Stimulated activated CD4-positive, alpha-beta T cell treated with anti-CD3 and anti-CD28 coated beads, Interleukin-15, amount 100 ng/mL, for 48 hours (primary cell): ENCODE data around the gene HMOX1.

Experiments used
- DNase-seq, 2 donors: peaks; one replicate each; pipeline ENCODE4 v3.0.0-alpha.2; 2020; ENCODE audit warnings: low read depth in 2 of 2

The HMOX1 gene

DNA sequence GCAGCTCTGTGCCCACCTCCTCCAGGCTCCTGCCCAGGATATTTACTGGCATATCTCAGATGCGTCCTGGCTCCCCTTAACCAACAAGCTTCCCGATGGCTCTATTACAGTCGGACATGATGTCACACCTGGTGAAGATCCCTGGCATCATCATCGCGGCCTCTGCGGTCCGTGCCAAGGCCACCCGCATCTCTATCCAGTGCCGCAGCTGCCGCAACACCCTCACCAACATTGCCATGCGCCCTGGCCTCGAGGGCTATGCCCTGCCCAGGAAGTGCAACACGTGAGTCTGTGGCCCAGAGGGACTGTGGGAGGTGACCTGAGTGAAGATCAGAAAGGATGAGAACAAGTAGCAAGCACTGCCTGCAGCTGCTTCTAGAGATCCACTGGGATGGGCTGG lies 25.5 kb downstream of the HMOX1 start:
- no peak for DNase-seq

DNA sequence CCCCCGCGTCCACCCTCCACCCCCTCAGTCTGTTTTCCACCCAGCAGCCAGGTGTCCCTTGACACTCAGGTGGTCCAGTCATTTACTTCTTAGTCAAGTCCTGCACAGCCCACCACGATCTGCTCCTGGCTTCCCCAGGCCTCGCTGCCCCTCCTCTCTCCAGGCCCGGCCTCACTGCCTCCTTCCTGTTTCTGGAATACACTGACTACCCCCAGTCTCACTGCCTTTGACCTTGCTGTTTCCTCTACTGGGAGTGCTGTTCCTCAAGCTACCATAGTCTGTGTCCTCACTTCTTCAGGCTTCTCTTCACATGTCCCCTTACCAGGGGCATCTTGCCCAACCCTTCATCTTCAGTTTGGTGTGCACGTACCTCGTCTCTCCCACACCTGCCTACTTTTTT lies 26.5 kb downstream of the HMOX1 start:
- DNase-seq, result no peak

DNA sequence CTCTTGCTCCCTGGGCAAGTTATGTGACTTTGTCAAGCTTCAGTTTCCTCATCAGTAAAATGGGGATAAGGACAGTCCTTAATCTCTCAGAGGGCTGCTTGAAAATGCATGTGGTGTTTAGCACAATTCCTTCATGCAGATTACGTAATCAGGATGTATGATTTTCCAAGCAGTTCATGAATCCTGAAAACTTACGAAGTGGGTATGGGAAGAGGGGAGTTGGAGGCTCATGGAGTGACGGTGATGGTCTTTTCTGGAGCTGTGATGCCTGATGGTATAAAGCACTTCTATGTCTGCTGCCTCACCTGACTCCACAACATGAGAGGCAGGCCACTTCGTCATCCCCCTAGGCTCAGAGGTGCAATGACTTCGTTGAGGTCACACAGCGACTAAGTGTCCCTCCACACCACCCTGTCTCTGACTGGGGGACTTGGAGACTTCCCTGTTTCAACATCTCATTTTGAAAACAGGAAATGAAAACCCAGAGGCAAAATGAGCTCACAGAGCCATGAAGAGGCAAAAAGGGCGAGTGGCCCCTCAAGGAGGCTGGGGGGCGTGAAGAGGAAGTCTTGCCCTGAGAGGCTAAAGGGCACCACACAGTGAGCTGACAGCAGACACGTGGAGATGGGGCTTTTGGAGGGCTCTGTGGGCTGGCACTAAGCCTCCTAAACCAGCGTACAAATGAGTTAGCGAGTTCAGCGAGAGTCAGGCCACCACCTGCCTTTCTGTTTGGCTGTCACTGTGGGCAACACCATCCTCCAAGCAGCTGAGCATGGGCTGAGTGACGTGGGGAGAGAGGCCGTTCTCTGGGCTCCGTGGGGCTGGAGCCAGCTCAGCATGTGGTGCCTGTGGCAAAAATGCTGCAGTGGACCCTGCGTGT lies 29.1 kb downstream of the HMOX1 start:
- DNase-seq, result no peak

DNA sequence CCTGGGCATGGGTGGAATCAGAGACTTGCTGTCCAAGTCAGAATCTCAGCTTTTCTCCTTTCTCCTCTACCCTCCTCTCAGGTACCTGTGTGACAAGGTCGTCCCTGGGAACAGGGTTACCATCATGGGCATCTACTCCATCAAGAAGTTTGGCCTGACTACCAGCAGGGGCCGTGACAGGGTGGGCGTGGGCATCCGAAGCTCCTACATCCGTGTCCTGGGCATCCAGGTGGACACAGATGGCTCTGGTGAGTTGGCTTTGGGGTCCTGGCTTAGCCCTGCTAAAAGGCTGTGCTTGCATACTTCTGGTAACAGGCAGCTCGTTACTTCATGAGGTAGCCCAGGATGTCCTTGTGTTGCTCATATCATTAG lies 29.8 kb downstream of the HMOX1 start:
- DNase-seq, result no peak

DNA sequence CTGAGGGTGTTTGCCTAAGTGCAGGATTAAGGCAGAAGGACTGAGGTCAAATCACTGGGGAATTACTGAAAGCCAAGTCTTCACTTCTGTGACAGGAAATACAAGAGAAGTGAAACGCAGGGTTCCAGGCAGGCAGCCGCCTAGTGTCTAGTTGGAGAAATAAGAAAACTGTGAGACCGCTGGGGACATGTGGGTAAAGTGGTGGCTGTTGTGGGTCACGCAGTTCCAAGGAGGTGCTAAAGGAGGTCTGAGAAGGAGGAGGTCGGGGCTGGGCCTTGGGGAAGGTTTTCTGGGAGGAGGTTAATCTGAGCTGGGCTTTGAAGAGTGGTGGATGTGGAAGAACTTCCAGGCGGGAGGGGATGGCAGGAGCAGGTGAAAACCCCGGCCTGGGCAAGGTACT lies 30.2 kb downstream of the HMOX1 start:
- no peak for DNase-seq

DNA sequence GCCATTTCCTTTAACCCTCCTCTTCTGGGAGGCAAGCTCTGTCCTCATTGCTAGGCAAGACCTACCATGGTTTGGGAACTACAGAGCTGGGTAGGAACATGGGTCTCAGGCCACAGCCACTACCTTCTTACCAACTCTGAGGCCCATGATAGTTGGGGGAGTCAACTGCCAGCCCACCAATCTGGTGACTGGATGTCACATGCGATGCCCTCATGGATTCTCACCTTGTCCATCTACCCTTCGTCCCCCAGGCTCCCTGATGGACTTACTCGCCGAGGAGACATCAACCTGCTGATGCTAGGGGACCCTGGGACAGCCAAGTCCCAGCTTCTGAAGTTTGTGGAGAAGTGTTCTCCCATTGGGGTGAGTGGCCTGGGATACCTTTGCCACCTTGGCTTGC lies 32.7 kb downstream of the HMOX1 start:
- no peak for DNase-seq

DNA sequence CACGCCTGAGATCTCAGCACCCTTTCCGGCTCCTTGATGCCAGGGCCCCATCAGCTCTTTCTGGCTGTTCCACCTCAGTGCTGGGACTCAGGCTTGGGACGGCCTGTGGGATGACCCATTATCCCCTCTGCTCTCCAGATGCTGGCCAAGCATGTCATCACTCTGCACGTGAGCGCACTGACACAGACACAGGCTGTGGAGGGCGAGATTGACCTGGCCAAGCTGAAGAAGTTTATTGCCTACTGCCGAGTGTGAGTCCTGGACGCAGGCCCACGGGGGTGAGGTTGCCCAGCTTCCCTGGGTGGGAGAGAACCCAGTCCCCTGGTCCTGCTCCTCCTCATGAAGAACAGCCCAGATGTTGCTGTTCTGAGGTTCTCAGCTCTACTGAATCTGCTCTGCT lies 36.7 kb downstream of the HMOX1 start:
- no peak for DNase-seq

DNA sequence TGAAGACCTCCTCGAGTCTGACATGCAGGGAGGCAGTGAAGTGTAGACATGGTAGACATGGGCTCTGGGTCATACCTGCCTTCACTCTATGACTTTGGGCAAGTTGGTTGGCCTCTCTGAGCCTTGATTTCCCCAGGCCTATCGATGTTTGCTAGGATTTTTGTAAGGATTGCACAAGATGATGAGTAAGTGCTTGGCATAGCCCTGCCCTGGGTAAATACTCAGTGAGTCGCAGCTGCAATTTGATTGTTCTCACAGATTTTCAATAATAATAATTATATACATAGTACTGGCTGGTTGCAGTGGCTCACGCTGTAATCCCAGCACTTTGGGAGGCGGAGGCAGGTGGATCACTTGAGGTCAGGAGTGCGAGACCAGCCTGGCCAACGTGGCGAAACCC lies 37.2 kb downstream of the HMOX1 start:
- no peak for DNase-seq

DNA sequence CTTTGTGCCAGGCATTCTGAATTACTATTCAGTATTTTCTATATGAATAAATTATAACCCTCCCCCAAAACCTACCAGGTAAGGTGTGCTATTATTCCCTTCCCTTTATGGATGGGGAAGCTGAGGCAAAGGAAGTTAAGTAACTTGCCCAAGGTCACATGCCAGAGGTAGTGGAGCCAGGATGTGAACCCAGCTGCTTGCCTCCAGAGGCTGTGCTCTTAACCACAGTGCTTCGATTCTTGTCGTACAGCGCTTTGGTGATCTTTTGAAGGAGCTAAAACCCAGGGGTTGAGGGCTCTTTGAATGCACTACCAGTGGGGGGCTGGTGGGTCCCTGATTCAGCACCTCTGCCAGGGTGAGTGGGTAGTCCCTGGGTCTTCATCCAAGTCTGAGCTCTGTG lies 37.8 kb downstream of the HMOX1 start:
- DNase-seq, result no peak

DNA sequence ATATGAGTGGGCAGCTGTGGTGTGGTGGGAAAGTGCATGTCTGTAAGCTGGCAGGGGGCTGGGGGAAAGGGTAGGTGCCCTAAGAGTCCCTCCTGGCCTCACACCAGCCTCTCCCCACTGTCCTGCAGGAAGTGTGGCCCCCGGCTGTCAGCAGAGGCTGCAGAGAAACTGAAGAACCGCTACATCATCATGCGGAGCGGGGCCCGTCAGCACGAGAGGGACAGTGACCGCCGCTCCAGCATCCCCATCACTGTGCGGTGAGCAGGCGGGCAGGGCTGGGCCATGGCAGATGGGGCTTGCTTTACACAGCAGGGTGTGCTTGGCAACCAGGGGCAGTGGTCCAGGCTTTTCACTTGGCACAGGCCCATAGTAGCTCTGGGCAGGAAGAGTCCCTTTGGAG lies 38.9 kb downstream of the HMOX1 start:
- DNase-seq, result no peak

DNA sequence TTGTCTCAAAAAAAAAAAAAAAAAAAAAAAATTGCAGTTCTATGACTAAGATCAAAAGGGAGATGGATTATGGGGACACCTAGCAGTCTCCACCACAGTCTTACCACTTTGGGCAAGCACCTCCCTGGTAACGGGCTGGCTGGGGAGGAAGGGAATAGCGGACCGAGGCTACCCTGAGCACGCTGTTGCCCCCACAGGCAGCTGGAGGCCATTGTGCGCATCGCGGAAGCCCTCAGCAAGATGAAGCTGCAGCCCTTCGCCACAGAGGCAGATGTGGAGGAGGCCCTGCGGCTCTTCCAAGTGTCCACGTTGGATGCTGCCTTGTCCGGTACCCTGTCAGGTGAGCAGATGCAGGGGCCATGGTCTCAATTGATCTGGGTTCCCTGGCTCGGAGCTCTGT lies 40.2 kb downstream of the HMOX1 start:
- no peak for DNase-seq

DNA sequence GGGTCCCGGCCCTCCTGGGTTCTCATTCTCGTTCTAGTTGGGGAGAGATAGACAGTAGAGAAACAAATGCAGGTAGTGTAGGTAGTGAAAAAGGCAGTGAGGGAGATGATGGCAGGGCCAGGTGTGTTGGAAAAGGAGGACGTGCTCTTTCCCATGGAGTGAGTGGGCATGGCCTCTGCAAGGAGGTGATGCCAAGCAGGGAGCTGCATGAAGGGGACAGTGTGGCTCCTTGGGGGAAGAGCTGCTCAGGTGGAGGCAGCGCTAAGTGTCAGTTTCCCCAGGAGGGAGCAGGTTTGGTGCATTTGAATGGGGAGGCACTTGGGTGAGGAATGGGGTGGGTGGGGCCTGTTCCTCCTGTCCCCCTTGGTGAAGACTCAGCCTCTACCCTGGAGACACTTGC lies 41.2 kb downstream of the HMOX1 start:
- DNase-seq, result no peak

DNA sequence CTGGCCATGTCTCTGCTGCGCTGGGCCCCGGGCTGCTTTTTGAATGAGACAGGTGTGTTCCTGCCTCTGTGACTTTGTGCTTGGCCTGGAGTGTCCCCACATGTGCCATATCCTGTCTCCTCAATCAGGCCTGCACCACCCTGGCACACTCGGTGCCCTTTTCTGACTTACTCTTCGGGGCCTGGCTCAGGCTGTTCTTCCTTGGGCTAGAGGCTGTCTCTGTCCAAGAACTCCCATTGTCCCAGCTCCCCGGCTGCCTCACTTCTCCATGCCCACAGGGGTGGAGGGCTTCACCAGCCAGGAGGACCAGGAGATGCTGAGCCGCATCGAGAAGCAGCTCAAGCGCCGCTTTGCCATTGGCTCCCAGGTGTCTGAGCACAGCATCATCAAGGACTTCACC lies 42.0 kb downstream of the HMOX1 start:
- DNase-seq, result no peak

DNA sequence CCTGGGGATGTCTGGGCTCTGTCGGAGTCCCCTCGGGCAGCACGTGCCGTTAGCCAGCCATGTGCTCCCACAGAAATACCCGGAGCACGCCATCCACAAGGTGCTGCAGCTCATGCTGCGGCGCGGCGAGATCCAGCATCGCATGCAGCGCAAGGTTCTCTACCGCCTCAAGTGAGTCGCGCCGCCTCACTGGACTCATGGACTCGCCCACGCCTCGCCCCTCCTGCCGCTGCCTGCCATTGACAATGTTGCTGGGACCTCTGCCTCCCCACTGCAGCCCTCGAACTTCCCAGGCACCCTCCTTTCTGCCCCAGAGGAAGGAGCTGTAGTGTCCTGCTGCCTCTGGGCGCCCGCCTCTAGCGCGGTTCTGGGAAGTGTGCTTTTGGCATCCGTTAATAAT lies 43.2 kb downstream of the HMOX1 start:
- DNase-seq, result no peak

DNA sequence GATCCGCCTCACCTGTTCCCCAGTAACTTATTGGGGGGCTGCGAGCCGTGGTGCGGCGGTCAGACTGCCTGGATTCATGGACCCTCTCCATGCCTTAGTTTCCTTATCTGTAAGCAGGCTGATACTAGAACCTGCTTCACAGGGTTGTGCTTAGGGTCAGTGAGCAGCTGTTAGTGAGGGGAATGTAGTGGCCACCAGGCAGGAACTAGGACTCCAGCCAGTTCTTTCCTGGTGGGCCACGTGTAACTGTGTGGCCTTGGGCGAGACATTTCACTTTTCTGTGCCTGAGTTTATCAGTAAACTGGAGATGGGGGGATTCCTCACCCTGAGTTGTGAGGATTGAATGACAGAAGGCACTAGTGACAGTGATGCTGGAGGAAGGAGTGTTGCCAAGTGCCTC lies 43.9 kb downstream of the HMOX1 start:
- no peak for DNase-seq

DNA sequence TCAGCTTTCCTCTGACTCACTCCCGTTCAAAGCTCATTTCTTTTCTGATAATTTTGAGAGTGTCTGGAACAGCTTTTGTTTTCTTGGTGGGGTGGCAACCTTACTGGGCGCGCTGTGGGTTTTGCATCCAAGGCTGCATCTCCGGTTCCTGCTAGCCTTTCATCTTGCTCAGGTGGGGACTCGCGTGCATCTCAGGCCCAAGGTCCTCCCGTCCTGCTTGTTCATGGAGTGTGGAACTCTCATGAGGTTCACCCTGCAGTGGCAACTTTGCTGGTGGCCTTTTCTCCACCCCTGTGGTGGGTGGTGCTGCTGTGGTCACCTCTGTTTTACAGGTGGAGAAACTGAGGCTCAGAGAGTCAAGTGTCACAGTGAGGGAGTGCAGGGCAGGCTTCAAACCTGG lies 44.6 kb downstream of the HMOX1 start:
- DNase-seq, result no peak

DNA sequence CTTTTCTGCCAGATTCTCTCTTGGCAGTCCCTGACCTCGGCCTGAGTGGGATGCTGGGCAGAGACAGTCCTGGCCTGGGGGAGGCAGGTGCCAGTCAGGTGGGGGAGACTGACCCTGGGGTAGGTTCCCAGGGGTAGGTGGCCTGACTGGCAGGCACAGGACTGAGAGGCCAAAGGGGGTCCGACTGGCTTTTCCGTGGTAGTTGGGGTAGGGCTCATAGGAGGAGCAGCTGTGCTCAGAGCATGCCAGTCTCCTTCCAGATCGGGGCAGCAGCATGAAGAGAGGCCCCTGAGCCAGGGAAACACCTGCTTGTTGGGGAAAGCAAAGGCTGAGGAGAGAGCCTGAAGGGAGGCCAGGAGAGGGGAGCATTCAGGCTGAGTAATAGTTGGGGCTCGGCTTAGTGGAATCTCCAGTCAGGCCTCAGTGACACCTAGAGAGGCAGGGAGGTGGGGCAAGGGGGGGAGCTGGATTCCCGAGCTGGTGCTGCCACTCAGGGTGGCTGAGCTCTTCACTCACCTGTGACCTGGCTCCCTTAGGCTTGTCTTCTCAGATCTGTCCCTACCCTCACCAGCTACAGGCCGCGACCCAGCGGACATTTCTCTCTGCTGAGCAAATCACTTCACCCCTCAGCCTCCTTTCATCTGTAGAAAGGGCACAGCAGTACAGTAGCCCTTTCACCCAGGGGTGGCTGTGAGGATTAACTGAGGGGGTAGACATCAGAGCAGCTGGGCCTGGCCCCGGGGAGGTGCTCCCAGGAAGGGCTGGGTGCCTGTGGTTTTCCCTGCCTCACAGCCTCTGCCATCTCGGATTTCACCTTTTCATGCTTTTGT lies 45.3 kb downstream of the HMOX1 start:
- no peak for DNase-seq

DNA sequence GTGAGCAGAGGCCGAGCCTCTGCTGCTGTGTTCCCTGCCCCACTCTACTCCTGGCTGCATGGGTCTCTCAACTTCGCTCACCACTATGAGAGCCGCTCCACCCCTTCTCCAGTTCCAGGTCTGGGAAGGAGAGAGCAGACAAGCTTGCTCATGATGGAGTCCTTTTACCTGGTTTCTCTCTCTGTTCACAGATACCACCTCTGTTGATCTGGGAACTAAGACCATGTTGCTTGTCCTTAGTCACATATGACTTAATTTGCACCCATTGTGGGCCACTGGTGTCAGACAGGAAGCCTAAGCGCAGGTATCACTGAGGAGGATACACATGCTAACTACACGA lies 45.9 kb downstream of the HMOX1 start:
- DNase-seq, result no peak

DNA sequence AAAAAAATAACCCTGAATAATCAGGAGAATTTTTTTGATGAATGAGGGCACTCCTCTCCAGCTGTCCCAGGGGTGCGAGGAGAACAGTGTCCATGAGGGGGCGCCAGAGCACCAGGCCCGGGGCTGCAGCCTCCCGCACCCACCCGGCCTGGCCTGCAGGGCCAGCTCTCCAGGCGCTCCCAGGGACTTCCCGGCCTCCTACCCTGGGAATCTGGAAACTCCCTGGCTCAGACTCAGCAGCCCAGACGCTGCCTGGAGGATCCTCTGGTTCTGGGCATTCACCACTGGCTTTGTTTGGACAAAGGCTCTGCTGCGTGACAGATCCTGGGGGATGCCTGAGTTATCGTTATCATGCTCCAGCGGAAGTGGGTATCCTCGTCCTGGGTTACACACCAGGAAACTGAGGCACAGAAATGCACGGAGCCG lies 50.0 kb downstream of the HMOX1 start:
- DNase-seq, result peak; percentile 47 to 56

DNA sequence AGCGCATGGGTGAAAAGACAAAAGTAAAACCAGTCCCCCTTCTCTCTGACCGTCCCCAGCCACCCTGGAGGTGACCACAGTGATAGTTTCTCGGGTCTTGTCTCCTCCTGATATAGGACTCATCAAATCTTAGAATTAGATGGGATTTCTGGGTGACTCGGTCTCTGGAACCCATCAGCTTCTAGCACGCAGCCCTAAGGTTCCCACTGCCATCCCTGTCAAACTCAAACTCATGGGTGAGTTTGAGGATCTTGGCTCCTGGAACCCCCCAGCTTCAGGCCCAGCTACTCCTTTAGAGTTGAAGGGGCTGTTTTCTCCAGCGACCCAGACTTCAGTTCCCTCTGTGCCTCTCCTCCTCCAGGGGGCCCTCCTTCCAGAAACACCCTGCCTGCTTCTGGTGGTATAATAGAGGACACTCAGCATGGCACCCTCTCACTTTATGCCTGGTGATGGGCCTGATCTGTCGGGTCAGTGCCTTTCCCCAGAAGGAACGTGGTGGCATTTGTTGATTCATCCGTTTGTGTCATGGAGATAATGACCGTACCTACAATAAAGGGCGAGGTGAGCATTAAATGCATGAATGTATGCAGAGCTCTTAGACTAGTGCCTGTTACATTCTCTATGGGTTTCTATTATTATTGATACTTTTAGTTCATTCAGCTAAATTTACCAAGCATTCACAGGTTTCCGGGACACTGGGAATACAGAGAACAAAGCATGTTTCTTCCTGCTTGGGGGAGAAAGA lies 50.8 kb downstream of the HMOX1 start:
- DNase-seq, result no peak

DNA sequence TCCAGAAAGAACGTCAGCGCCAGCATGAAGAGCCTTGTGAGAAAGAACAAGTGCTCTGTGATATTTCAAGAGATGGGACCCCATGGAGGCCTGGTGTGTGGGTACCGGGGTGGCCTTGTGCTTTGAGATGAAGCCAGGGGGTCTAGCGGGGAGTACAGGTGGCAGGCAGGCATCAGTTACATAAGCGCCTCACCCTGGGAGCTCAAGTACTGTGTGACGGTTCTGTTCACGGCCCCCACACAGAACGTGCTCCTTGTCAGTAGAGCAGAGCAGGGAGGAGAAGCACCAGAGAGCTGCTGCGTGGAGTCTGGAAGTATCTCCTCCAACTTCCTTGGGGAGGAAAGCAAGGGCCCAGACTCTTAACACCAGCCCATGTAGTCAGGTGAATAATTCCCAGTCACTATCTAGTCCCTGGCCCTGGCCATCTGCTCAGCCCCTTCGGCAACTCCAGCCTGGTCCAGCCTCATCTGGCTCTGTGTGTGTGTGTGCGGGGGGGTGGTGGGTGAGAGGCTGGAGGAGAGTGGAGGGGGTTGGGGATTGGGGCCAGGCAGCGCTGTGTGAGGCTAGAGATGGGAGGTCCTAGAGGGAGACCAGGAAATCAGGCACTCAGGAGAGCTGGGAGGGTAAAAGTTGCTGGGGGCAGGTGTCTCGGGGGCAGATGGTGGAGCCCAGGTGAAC lies 51.5 kb downstream of the HMOX1 start:
- no peak for DNase-seq

DNA sequence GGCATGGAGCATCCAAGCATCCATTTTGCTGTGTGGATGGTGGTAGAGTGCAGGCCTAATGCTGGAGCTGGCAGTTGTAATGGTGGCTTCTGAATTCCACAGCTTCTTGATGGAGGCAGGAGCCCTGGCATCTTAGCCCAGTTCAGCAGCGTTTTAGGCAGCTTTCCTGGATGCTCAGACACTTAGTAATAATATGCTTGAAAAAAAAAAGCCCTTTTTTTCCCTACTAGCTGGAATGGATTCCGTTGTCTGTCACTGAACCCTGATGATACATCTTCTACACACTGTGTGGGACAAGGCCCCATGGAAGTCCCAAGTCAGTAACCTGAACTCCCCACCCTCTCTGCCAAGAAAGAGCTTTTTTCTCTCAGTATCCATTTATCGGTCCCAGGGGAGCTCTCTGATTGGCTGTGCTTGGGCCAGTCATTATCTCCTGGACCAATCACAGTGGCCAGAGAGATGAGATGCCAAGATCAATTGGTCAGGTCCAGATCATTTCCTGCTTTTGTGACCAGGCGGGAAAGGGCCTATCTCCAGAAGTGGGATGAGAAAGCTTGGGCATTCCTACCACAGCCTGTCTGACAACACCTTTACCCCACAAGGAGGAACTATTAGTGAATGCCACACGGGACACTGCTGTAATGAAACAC lies 53.3 kb downstream of the HMOX1 start:
- DNase-seq, result no peak
